Activated T-helper 2 cell treated with anti-CD3 and anti-CD28 coated beads, Interferon-gamma antibody, Interleukin-2, Interleukin-4, amounts not matched to agents 10 μg/mL and 5 μg/mL and 100 μg/mL, durations not matched to agents 14 hours and 24 hours and 36 hours (primary cell): ENCODE measurements around the gene LYRM4. TPM values are rescaled to one million over a fixed set of nuclear protein-coding genes. Genes with fewer than 3 reads are reported as not detected.
A peak's percentile ranks its signal among the peaks of the same experiment; 100 is the strongest.

Source experiments
- DNase-seq: peaks from one replicate; pipeline ENCODE4 v3.0.0; 2021; ENCODE audit warnings: low spot score
- H3K27ac Mint-ChIP-seq: one replicate; pipeline ENCODE4 v1.8.0; 2021; ENCODE audit warnings: mixed read lengths
- H3K27me3 Mint-ChIP-seq: one replicate; pipeline ENCODE4 v1.8.0; 2021; ENCODE audit warnings: low read depth, mixed read lengths
- H3K36me3 Mint-ChIP-seq: one replicate; pipeline ENCODE4 v1.8.0; 2021; ENCODE audit warnings: low read depth, mixed read lengths
- H3K4me1 Mint-ChIP-seq: one replicate; pipeline ENCODE4 v1.8.0; 2021; ENCODE audit warnings: low read depth, mixed read lengths
- H3K4me3 Mint-ChIP-seq: one replicate; pipeline ENCODE4 v1.8.0; 2021; ENCODE audit warnings: low read depth, mild to moderate bottlenecking, moderate library complexity, mixed read lengths
- H3K9me3 Mint-ChIP-seq: one replicate; pipeline ENCODE4 v1.8.0; 2021; ENCODE audit warnings: mixed read lengths
- intact Hi-C: fragments of 100-400 bp; cut with micrococcal nuclease; formaldehyde crosslinking; loops from one replicate; pipeline ENCODE4 v1.15.1; 2023
- total RNA-seq: library from RNA; stranded (reverse); gene quantifications from 2 replicates; pipeline ENCODE4 v1.2.3, GENCODE V29; 2022

The LYRM4 gene
- total RNA-seq, 1 donor from 2014 or later: 48.6 TPM

DNA sequence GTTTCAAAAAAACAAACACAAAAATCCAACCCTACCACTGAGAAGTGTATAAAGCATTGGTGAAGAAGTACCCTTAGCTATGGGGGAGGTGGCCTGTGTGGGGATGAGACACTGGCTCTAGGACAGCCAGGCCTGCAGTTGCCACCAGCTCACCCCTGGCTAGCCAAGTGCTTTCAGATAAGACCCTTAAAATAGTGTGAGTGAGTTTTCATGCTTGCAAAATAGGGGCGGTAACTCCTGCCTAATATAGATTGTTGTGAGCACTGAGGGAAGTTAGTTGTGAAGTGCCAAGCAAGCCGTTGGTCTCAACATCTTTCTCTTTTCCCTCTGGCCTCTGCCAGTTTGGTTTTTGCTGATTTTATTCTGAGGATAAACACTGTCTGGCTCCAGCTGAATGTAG is 164.3 kb downstream of the LYRM4 start:
- peaks cover 12% of the 10 kb centered on the region for H3K27me3 Mint-ChIP-seq
- no peak for DNase-seq
- H3K4me1 Mint-ChIP-seq: peaks cover 1% of the 10 kb centered on the region
- no peak overlapping the region for H3K27ac Mint-ChIP-seq
- intact Hi-C loops: no loop called here
- no peaks in the 10 kb centered on the region for H3K36me3 Mint-ChIP-seq
- H3K9me3 Mint-ChIP-seq: no peaks in the 10 kb centered on the region
- H3K4me3 Mint-ChIP-seq: no peak overlapping the region

DNA sequence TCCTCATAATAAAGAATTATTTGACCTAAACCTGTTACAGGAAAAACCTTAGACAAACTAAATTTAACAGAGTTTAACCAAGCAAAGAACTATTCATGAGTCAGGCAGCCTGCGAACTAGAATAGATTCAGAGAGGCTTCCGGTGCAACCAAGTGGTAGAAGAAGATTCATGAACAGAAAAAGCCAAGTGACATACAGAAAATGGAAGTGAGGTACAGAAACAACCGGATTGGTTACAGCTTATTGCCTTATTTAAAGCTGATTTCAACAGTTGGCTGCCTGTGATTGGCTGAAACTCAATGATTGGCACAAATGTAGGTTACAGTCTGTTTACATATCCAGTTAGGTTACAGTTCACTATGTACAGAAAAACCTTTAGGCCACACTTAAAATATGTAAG is 165.5 kb downstream of the LYRM4 start:
- no peak for DNase-seq
- Mint-ChIP-seq H3K9me3 (no peaks in the 10 kb centered on the region), H3K4me3 (no peak overlapping the region), H3K36me3 (no peaks in the 10 kb centered on the region), H3K27ac (no peak overlapping the region), H3K27me3 (peaks cover 21% of the 10 kb centered on the region), H3K4me1 (peaks cover 3% of the 10 kb centered on the region)
- intact Hi-C loops: no loop called here

- Mint-ChIP-seq H3K27ac (no peak overlapping the region), H3K4me1 (peaks cover 3% of the 10 kb centered on the region), H3K4me3 (no peak overlapping the region), H3K27me3 (peaks cover 28% of the 10 kb centered on the region), H3K36me3 (no peaks in the 10 kb centered on the region), H3K9me3 (no peaks in the 10 kb centered on the region)
- intact Hi-C loops: no loop called here
- DNase-seq: no peak
Observed at GRCh38 chr6:5094327-5094726, 166.4 kb downstream of the LYRM4 start.

DNA sequence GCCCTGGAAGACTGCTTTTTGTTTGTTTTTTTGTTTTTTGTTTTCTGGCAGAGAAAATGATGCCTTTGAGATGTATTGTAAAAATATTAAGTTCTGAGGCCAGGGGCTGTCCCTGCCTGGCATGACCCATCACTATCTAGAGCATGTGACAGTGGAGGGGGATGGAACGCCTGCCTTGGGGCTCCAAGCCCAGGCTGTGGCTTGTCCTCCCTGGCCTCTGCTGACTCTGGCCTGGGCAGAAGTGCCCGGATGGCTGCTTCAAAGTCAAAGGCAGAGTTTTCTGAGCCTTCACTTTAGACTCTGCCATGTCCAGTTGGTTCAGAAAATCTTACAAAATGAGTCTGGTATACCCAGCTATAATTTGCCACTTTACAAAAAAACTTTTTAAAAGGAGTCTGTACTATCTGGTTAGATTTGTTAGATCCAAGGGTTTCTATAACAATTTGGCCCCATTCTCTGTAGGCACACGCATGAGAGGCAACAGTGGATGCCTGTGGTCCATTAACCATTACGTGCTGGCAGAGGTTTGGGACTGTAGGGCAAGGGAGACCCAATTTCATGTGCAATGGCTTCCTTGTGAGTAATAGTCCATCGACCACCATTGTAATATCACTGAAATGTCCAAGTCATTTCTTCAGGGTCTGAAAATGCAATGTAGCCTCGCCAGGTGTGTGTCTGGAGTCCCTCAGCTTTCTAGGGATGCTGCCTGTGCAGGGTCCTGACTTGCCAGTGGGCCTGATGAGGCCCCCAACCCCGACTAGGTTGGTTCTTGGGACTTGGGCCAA is 167.3 kb downstream of the LYRM4 start:
- no peaks in the 10 kb centered on the region for H3K9me3 Mint-ChIP-seq
- H3K27ac Mint-ChIP-seq: no peak overlapping the region
- no peak overlapping the region for H3K4me3 Mint-ChIP-seq
- peaks cover 3% of the 10 kb centered on the region for H3K4me1 Mint-ChIP-seq
- DNase-seq: no peak
- peaks cover 31% of the 10 kb centered on the region for H3K27me3 Mint-ChIP-seq
- intact Hi-C loops: no loop called here
- no peaks in the 10 kb centered on the region for H3K36me3 Mint-ChIP-seq

DNA sequence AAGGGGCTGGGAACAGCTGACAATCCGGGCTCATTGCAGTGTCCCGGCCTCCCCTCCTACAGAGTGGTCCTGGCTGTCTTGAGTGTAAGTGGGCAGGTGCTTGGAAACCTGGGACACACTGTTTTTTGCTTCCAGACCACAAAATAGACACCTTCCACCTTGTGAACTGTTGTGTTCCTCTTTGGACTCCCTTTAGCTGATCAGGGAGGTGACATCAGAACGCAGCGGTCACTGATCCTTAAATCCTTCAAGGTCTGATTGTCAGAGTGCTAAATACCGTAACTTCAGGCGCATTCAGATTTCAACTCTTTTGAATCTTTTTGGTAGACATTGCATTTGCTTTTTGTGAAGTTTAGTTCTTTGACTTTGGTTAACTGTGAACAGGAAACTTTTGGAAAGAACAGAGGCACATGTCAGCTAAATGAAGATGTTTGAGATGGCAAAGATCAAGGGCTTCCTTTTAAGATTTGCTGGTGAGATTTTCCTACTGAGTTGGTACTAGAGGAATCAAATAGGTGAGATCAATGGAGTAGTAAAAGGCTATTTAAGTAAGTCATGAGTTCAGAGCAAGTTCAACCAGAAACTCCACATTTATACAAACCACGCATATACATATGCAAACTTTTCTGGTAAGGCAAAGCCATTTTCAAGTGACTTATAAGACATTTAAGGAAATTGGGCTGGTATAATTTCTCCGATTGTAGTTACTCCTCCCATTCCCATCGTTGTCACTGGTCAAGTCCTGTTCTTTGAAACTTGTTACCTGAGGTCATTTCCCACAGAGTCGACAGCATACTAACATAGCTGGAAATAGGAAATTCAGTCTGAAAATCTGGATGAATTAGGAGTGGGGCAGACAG is 169.3 kb downstream of the LYRM4 start:
- no peak for DNase-seq
- H3K36me3 Mint-ChIP-seq: no peaks in the 10 kb centered on the region
- H3K4me3 Mint-ChIP-seq: no peak overlapping the region
- H3K4me1 Mint-ChIP-seq: peaks cover 3% of the 10 kb centered on the region
- H3K27ac Mint-ChIP-seq: no peak overlapping the region
- no peaks in the 10 kb centered on the region for H3K9me3 Mint-ChIP-seq
- peaks cover 46% of the 10 kb centered on the region for H3K27me3 Mint-ChIP-seq
- intact Hi-C loops: no loop called here

DNA sequence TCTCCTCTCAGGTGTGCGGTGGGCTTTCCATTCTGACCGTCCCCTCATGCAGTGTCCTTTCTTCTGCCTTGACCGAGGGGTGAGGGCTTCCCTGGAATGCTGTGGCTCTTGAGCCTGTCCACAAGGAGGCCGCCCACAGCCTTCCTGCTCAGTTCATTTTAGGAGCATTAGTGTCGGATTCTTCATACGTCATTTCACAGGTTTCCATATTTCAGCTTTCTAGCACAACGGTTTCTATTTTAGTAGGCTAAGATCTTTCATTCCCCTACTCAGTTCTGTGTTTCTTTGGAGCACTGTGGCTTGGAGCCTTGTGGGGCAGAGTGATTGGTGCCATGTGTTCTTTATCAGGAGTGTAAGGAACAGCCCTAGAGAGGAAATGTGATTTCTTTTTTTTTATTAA is 170.1 kb downstream of the LYRM4 start:
- no peak for DNase-seq
- intact Hi-C loops: no loop called here
- Mint-ChIP-seq H3K27me3 (peaks cover 48% of the 10 kb centered on the region), H3K4me3 (no peak overlapping the region), H3K9me3 (no peaks in the 10 kb centered on the region), H3K36me3 (no peaks in the 10 kb centered on the region), H3K4me1 (peaks cover 3% of the 10 kb centered on the region), H3K27ac (no peak overlapping the region)

GRCh38 chr6:5089481-5090438 is 171.0 kb downstream of the LYRM4 start:
- Mint-ChIP-seq H3K27ac (no peak overlapping the region), H3K4me1 (peaks cover 3% of the 10 kb centered on the region)

DNA sequence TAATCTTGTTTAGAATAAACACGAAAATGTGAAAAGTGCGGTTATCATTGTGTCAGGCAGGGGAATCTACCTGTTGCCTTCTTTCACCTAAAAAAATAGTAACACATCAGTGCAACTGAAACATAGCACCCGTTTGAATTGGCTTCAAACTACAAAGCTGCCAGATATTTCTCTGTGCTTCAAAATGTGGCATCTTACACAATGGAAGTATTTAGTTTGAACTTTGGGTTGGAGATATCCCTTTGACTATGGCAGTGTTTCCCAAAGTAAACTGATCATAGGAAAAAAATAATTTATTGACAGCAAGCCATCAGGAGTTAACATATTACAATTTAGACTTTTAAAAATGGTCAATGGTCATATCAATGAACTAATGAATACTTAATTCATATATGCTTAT is 172.0 kb downstream of the LYRM4 start:
- Mint-ChIP-seq H3K9me3 (no peaks in the 10 kb centered on the region), H3K36me3 (no peaks in the 10 kb centered on the region), H3K27ac (no peak overlapping the region), H3K4me1 (peaks cover 3% of the 10 kb centered on the region), H3K27me3 (peaks cover 49% of the 10 kb centered on the region), H3K4me3 (no peak overlapping the region)
- intact Hi-C loops: loop anchor here (5.0 kb wide), 1 partner anchor 914 kb away; no protein-coding TSS in a partner anchor
- DNase-seq: no peak

More at GRCh38 chr6:5089481-5090438, 171.0 kb downstream of the LYRM4 start:
- H3K4me3 Mint-ChIP-seq: no peak overlapping the region
- intact Hi-C loops: loop anchor here (5.0 kb wide), 1 partner anchor 913 kb away; no protein-coding TSS in a partner anchor
- no peak for DNase-seq
- no peaks in the 10 kb centered on the region for H3K36me3 Mint-ChIP-seq
- no peaks in the 10 kb centered on the region for H3K9me3 Mint-ChIP-seq
- peaks cover 49% of the 10 kb centered on the region for H3K27me3 Mint-ChIP-seq

DNA sequence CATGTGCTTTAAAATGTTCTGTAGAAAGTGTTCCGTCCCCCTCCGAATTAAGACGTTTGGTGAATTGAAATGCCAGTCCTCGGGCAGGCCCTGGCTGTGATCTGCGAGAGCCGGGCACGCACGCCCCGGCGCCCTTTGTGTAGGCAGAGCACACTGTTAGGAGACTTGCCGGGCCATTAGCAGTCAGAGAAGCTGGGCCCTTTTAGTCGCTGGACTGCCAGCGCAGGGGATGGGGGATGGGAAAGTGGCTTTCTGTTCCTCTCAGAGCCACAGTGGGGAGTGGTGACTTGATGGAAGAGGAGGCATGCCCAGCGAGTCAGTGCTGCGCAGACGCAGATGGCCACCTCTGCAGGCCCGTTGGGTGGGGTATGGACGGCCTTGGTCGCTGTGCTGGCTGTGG is 173.4 kb downstream of the LYRM4 start:
- DNase-seq: no peak
- Mint-ChIP-seq H3K4me3 (no peak overlapping the region), H3K27me3 (peaks cover 61% of the 10 kb centered on the region), H3K4me1 (peaks cover 3% of the 10 kb centered on the region), H3K27ac (no peak overlapping the region), H3K36me3 (no peaks in the 10 kb centered on the region), H3K9me3 (no peaks in the 10 kb centered on the region)
- intact Hi-C loops: loop anchor here (5.0 kb wide), 1 partner anchor 915 kb away; no protein-coding TSS in a partner anchor

DNA sequence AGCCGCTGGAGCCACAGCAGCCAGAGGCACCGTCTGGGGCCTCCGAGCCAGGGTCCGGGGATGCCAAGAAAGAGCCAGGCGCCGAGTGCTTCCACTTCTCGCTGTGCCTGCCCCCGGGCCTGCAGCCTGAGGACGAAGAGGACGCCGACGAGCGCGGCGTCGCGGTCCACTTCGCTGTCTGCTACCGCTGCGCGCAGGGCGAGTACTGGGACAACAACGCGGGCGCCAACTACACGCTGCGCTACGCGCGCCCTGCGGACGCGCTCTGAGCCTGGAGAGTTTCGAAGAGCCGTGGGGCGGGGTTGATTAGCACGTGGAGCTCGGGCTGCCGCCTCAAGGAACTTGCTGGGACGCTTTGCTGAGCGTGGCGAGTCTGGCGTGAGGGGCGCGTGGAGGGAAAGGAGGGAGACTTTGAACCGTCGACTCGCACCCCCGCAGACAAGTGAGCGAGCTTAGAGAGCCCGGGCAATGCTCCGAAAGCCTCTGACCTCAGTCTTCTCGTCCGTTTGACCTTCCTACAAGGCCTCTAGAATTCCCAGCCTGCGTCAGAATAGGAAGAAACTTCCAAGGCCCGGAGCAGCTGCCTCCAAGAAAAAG is 174.4 kb downstream of the LYRM4 start:
- Mint-ChIP-seq H3K4me3 (no peak overlapping the region), H3K9me3 (no peaks in the 10 kb centered on the region), H3K27ac (no peak overlapping the region), H3K27me3 (peaks cover 64% of the 10 kb centered on the region), H3K4me1 (peaks cover 1% of the 10 kb centered on the region), H3K36me3 (no peaks in the 10 kb centered on the region)
- intact Hi-C loops: loop anchor here (5.0 kb wide), 1 partner anchor 916 kb away; no protein-coding TSS in a partner anchor
- no peak for DNase-seq

GRCh38 chr6:5085648-5086293 is 175.0 kb downstream of the LYRM4 start:
- no peaks in the 10 kb centered on the region for H3K9me3 Mint-ChIP-seq
- peak overlapping the region; percentile 13 for H3K4me3 Mint-ChIP-seq
- H3K36me3 Mint-ChIP-seq: no peaks in the 10 kb centered on the region
- intact Hi-C loops: loop anchor here (5.0 kb wide), 1 partner anchor 917 kb away; no protein-coding TSS in a partner anchor
- H3K4me1 Mint-ChIP-seq: no peaks in the 10 kb centered on the region
- peaks cover 64% of the 10 kb centered on the region for H3K27me3 Mint-ChIP-seq
- no peak for DNase-seq
- H3K27ac Mint-ChIP-seq: no peak overlapping the region
